Measurements from ENCODE around the gene SLC9A8. TPM values are rescaled to one million over a fixed set of nuclear protein-coding genes. Genes with fewer than 3 reads are reported as not detected.

The SLC9A8 gene
- total and polyA plus RNA-seq, 2 of the 8 experiments (the other 6 are each of a cell fraction or from before 2014, with no cell fraction given): 3.2 to 6.2 TPM

DNA sequence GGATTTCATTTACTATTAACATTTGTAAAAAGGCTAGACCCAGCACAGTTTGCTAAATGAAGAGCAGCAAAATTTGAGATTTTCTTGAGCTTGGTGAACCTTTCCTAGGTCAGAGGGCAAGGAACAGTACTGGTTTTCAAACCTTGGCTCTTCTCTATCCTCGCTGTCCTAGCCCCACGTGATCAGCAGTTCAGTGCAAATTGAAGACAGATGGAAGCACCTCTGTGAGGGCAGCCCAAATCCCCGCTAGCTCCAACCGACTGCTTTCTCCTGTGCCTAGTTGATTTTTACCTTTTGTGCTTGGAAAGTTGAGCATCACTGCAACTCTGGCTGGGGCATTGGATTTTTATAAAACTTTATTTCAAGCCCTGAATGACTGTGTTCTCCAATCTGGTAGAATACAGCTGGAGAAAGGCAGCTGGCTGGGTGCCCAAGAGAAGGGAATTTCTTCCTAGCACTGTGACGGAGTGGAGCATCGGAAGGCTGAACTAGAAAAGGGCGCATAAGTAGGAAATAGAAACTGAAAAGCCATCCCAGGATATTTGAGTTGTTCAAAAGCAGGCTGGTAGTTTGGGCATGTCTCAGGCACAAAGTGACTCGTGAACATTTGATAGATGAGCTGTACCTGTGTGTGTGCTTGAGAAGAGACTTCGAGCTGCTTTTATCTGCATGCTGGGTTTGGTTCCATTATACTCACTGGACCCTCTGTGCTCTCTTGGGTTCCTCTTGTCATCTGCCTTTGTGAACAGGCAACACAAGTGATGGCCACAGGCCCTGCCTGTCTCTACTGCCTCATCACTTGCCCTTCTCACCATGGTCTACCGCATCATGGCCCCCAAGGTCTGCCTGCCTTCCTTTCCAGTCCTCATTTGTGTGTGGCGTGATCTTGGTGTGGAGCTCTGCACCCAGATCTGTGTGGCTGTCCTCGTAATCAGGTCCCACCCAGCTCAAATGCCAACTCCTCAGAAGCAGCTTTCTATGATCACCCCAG lies 125.8 kb downstream of the SLC9A8 start:
- Histone ChIP-seq H3K4me1 (replicated peaks in 1 of 4; ENCODE audit: control insufficient read depth in 3 of 4, insufficient read depth in 4 of 4, low read length in 3 of 4) (peaks cover 3 to 14% (median 8%) of the 10 kb centered on the region in 4 experiments; a peak in 5 of 7 replicates), H3K9me3 (ENCODE audit: insufficient read depth in 2 of 2, low read depth in 1 of 2, low read length in 1 of 2) (no peaks in the 10 kb centered on the region), H3K27ac (ENCODE audit: low read depth, low read length) (no peak overlapping the region), H3K4ac (replicated peaks; ENCODE audit: insufficient read length, low read depth, low read length) (peak overlapping the region; percentile 51), H4K5ac (ENCODE audit: insufficient read length, low read depth, low read length) (no peak overlapping the region), H2AK5ac (ENCODE audit: low read depth, low read length) (no peak overlapping the region), H2BK20ac (ENCODE audit: low read length) (no peak overlapping the region), H4K20me1 (replicated peaks in 1 of 2; ENCODE audit: control insufficient read depth in 1 of 2, insufficient read depth in 2 of 2, low read length in 2 of 2) (peaks cover 10% of the 10 kb centered on the region in 2 experiments), H2AFZ (ENCODE audit: low read length) (no peak overlapping the region), H3K9ac (replicated peaks in 1 of 4; ENCODE audit: extremely low read depth in 1 of 4, low read depth in 3 of 4, low read length in 3 of 4) (no peak overlapping the region), H3K79me1 (ENCODE audit: low read depth, low read length) (peaks cover 16% of the 10 kb centered on the region), H3K14ac (ENCODE audit: insufficient read length) (no peak overlapping the region), H2BK120ac (replicated peaks; ENCODE audit: low read depth, low read length) (no peak overlapping the region), H4K91ac (replicated peaks; ENCODE audit: insufficient read length, low read length) (no peak overlapping the region), H3K27me3 (replicated peaks in 1 of 4; ENCODE audit: control insufficient read depth in 3 of 4, extremely low read depth in 1 of 4, insufficient read depth in 3 of 4, low read length in 3 of 4) (no peaks in the 10 kb centered on the region), H2BK15ac (ENCODE audit: low read length) (no peak overlapping the region), H2BK12ac (ENCODE audit: low read depth, low read length) (no peak overlapping the region), H3K36me3 (ENCODE audit: control insufficient read depth in 2 of 4, insufficient read depth in 4 of 4, low read length in 3 of 4) (peaks cover 0 to 30% (median 5%) of the 10 kb centered on the region in 4 experiments; a peak in 5 of 8 replicates), H3K4me2 (ENCODE audit: insufficient read depth in 1 of 2, low read depth in 2 of 2, low read length in 2 of 2) (peak overlapping the region; percentile 94 to 98), H3K56ac (replicated peaks; ENCODE audit: insufficient read length, low read depth, low read length) (no peak overlapping the region), H2BK5ac (ENCODE audit: low read depth, low read length) (no peak overlapping the region), H4K8ac (ENCODE audit: extremely low read depth, insufficient read depth, low read length) (no peak overlapping the region), H3K18ac (ENCODE audit: extremely low read depth, low read length) (no peak overlapping the region), H3K4me3 (ENCODE audit: extremely low read depth in 1 of 4, insufficient read depth in 2 of 4, low read depth in 3 of 4, low read length in 4 of 4) (peak overlapping the region in 2 of 4 experiments; percentile 2 to 99; a peak in 3 of 8 replicates), H3K79me2 (ENCODE audit: control insufficient read depth in 1 of 2, insufficient read depth in 2 of 2, low read length in 2 of 2) (peaks cover 21 to 69% of the 10 kb centered on the region in 2 experiments), H3K23me2 (ENCODE audit: low read depth, low read length) (peaks cover 7% of the 10 kb centered on the region; the same call in 1 of the 2 replicates), H3K23ac (ENCODE audit: insufficient read length) (no peak overlapping the region)
- TF ChIP-seq CTBP2 (IDR thresholded peaks at IDR 0.05; ENCODE audit: borderline replicate concordance, insufficient read depth, insufficient read length, low read length) (no peak), RFX5 (IDR thresholded peaks at IDR 0.05; ENCODE audit: borderline replicate concordance, low read depth, low read length) (no peak)
- FAIRE-seq (no peak), DNase-seq (ENCODE audit: low read depth in 1 of 2, low spot score in 2 of 2) (no peak)
- CTCF ChIA-PET (ENCODE audit: partially characterized antibody): interaction anchor here (1.0 to 2.2 kb wide), 10 partner anchors 9 to 240 kb away, joined by 3 to 9 read pairs (median 4); no protein-coding TSS in a partner anchor
- 89% methylated on average over 12 of the region's 12 CpGs; no CpG with 5 or more reads in 1 of the 2 experiments for WGBS, 2 experiments (ENCODE audit: extremely low coverage in 1 of 2, insufficient coverage in 1 of 2, insufficient read length in 1 of 2, insufficient replicate concordance in 2 of 2, low coverage in 1 of 2, low lambda C conversion rate in 2 of 2, missing lambda C conversion rate in 1 of 2)
- POLR2A ChIA-PET (ENCODE audit: partially characterized antibody): interaction anchor here (1.4 to 1.7 kb wide), 2 partner anchors 18 to 127 kb away, joined by 3 to 5 read pairs; no protein-coding TSS in a partner anchor

All from H1 (cell line).